ENCODE data around the gene ACAD8. TPM values are rescaled to one million over a fixed set of nuclear protein-coding genes. Genes with fewer than 3 reads are reported as not detected.

ACAD8 gene
- total and polyA plus RNA-seq, 2 of the 4 experiments (the other 2 are of a cell fraction) = 11.1 to 21.2 TPM

- intact Hi-C loops (cut with micrococcal nuclease) (no loop called here), dilution Hi-C loops (cut with HindIII; ENCODE audit: low sequenced_read_pairs, unreplicated experiment) (no loop called here), in situ Hi-C loops (cut with MboI; ENCODE audit: low sequenced_read_pairs) (no loop called here)
- Histone ChIP-seq H2BK15ac (ENCODE audit: low read depth, low read length) (no peak overlapping the region), H3K56ac (ENCODE audit: extremely low read depth, insufficient read depth, low read length) (no peak overlapping the region), H3K9ac (ENCODE audit: low read depth, low read length) (no peak overlapping the region), H2AK9ac (replicated peaks; ENCODE audit: low read depth, low read length, poor library complexity) (no peak overlapping the region), H3K18ac (ENCODE audit: low read depth, low read length) (no peak overlapping the region), H3K27me3 (ENCODE audit: control insufficient read depth, insufficient read depth, low read length) (no peaks in the 10 kb centered on the region), H2BK20ac (ENCODE audit: low read depth, low read length) (no peak overlapping the region), H4K8ac (ENCODE audit: low read depth in 2 of 2, low read length in 2 of 2) (no peak overlapping the region), H3K4ac (ENCODE audit: low read depth, low read length) (no peak overlapping the region), H2AFZ (replicated peaks; ENCODE audit: low read length, poor library complexity) (no peak overlapping the region), H3K9me3 (ENCODE audit: control insufficient read depth, insufficient read depth, low read length) (no peaks in the 10 kb centered on the region), H3K23ac (ENCODE audit: low read depth, low read length) (no peak overlapping the region), H4K20me1 (ENCODE audit: insufficient read depth, low read length) (no peaks in the 10 kb centered on the region), H3K79me1 (ENCODE audit: low read depth in 1 of 2, low read length in 2 of 2) (peaks cover 3 to 11% of the 10 kb centered on the region in 2 experiments; a peak in 1 of 4 replicates), H4K91ac (ENCODE audit: insufficient read depth, low read depth, low read length) (no peak overlapping the region), H2AK5ac (ENCODE audit: low read depth, low read length) (no peak overlapping the region), H3K9me1 (ENCODE audit: insufficient read depth, low read length) (no peaks in the 10 kb centered on the region), H4K5ac (ENCODE audit: low read depth, low read length) (no peak overlapping the region), H3K4me3 (ENCODE audit: insufficient read depth, low read depth, low read length) (no peak overlapping the region), H3K14ac (replicated peaks; ENCODE audit: low read depth, low read length) (no peak overlapping the region), H3K27ac (ENCODE audit: insufficient read depth, low read length) (no peak overlapping the region), H3K4me1 (ENCODE audit: control insufficient read depth, insufficient read depth, low read length) (no peaks in the 10 kb centered on the region), H2BK120ac (ENCODE audit: low read depth, low read length) (no peak overlapping the region), H2BK5ac (ENCODE audit: low read depth, low read length, poor library complexity, severe bottlenecking) (no peak overlapping the region), H3K36me3 (ENCODE audit: control insufficient read depth, insufficient read depth, low read length) (peaks cover 17% of the 10 kb centered on the region), H3K4me2 (ENCODE audit: low read depth, low read length) (no peak overlapping the region)
- no peak for ATAC-seq (ENCODE audit: low read depth)
- ChIA-PET CTCF (interaction anchor here (0.8 kb wide), 1 partner anchor 278 kb away, joined by 4 read pairs; no protein-coding TSS in a partner anchor), POLR2A (ENCODE audit: unreplicated experiment) (no interaction called here)
- TF ChIP-seq FOS (IDR thresholded peaks at IDR 0.05; ENCODE audit: low read depth, low read length) (no peak), CTCF (conservative IDR thresholded peaks at IDR 0.05; ENCODE audit: low read depth, low read length) (no peak), NFE2L2 (IDR thresholded peaks at IDR 0.05; ENCODE audit: low read depth, low read length) (no peak), RFX5 (IDR thresholded peaks at IDR 0.05; ENCODE audit: low read depth, low read length) (no peak), POLR2A (IDR thresholded peaks at IDR 0.05; ENCODE audit: low read depth, low read length) (no peak), RCOR1 (IDR thresholded peaks at IDR 0.05; ENCODE audit: insufficient replicate concordance, low read length) (no peak), ELK1 (IDR thresholded peaks at IDR 0.05; ENCODE audit: borderline replicate concordance, low read depth, low read length) (no peak), RAD21 (IDR thresholded peaks at IDR 0.05; ENCODE audit: low read length) (no peak), MXI1 (IDR thresholded peaks at IDR 0.05; ENCODE audit: borderline replicate concordance, low read depth, low read length) (no peak), BHLHE40 (IDR thresholded peaks at IDR 0.05; ENCODE audit: low read depth, low read length) (no peak), CEBPB (IDR thresholded peaks at IDR 0.05; ENCODE audit: low read depth, low read length) (no peak), SMC3 (IDR thresholded peaks at IDR 0.05; ENCODE audit: low read depth, low read length) (no peak), MAFK (IDR thresholded peaks at IDR 0.05; ENCODE audit: low read depth, low read length) (no peak), CHD1 (IDR thresholded peaks at IDR 0.05; ENCODE audit: low read depth, low read length) (no peak), USF2 (IDR thresholded peaks at IDR 0.05; ENCODE audit: low read depth, low read length) (no peak), MAZ (IDR thresholded peaks at IDR 0.05; ENCODE audit: borderline replicate concordance, low read depth, low read length) (no peak)
- no TSS peak for BruUV-seq (replicated peaks)
- WGBS, 2 experiments (ENCODE audit: extremely low coverage in 2 of 2, insufficient read length in 1 of 2) = no CpG with 5 or more reads among the region's 5 CpGs
- DNase-seq = no peak
These were observed 47.2 kb upstream of the ACAD8 start for GRCh38 chr11:134206185-134206584.

All from IMR-90 (cell line).